Activated CD4-positive, alpha-beta T cell treated with anti-CD3 and anti-CD28 coated beads, Interleukin-2, amount 50 U/mL, for 24 hours (primary cell): Measurements from ENCODE around the gene TRIM63.

ENCODE experiments used
- DNase-seq, 2 donors: peaks; one replicate each; pipeline ENCODE4 v3.0.0-alpha.2; 2020; ENCODE audit warnings: low read depth in 1 of 2, low spot score in 1 of 2

Gene TRIM63

DNA sequence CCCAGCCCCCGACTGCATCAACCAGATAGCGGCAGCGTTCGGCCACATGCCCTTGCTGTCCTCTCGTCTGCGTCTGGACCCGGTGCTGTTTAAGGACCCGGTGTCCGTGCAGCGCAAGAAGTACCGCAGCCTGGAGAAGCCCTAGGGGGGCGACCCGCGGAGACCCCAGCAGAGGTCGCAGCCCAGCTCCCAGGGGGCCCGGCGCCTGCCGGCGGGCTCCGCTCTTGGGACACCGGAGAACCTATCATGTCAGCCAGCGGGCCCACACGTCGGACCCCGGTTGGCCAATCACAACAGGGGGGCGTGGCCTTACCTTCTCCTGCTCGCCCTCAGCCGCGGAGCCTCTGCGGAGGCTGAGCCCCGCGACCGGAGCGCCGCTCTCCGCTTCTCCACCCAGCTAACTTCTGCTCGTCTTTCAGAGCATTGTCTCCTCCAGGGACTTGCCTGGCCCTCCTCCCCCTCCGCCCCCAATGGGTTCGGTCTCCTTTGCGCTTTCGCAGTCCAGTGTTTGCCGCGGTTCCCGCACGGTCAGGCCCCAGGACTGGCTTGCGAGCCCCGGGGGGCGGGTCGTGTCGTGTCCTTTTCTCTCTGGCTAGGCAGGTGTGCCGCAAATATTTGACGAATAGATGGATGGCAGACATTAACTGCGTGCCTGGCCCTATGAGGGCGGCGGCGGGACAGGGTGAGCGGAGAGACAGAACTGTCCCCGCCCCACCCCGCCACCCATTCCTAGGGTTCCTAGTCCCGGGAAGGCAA is 32.0 kb downstream of the TRIM63 start:
- DNase-seq, result peak; percentile 74 to 89

DNA sequence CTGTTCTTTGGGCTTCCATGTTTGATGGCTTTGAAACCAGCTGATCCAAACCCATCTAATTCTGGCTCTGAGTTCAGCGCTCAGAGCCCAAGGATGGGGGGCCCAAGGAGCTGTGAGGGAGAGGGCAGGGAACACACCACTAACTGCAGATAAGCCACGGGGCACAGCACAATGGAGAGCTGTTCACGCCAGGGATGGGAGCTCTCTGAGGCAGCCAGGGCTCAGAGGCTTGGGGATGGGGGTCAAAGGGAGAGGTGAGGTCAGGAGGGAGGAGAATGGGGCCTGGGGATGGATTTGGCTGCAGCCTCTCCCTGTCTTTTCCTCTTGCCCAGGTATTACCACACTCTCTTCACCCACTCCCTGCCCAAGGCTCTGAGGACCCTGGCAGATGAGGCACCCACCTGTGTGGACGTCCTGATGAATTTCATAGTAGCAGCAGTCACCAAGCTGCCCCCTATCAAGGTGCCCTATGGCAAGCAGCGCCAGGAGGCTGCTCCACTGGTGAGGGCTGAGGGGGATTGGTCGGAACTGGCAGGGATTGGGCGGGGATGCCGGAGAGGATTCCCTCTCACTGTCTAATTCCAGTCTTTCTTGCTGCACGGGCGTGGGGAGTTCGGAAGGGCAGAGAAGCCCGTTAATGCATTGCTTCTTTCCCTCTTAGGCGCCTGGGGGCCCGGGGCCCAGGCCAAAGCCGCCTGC is 32.8 kb downstream of the TRIM63 start:
- no peak for DNase-seq

DNA sequence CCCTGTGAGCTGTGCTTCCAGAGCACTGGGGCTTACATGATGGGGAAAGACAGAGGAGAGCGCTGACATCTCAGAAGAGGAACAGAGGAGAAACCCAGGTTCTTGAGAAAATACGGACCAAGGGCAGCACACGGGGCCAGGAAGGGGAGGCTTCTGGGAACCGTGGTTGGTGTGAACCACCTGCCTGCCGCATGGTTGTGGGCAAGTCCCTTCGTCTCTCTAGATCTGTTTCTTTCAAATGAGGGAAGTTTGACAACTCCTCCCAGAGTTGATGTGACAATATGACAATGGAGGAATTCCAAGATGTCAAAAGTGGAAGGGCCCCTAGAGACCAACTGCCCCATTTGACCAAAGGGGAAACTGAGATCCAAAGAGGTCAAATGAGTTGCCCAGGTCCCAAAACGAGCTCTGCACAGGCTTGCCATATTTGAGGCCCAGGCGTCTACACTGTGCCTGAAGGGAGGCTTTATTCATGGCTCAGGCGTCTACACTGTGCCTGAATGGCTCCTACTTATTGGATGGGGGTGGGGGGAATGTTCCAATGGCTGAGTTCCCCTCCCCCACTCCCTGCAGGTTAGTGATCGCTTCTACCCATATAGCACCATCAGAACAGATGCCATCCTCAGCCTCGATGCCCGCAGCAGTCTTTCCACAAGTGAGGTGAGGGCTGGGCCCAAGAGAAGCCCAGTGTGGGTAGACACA is 34.6 kb downstream of the TRIM63 start:
- DNase-seq, result no peak

DNA sequence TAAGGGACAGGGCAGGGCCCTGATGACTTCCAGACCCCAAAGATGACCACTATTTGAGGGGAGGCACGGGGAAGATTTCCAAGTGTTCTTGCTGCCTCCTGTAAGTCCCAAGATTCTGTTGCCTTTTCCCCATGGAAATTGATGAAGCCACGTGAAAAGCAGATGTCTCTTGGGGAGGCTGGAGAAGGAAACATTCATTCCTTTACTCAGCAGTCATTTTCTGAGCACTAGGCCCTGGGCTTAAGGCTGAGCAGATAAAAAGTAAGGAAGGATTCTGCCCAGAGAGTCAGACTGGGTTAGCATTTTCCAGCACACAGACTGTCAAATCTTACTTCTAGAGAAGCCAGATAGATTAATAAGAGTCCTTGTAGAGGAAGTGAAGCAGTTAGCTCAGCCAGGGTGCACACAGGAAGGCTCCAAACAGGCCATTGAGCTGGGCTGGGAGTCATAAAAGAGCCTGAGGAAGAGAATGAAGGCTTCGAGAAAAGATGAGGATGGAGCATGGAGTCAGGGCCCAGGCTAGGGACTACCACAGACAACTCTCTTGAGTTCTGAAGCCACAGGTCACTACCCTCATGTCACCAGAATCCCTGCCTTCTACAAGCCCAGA is 35.7 kb downstream of the TRIM63 start:
- no peak for DNase-seq

DNA sequence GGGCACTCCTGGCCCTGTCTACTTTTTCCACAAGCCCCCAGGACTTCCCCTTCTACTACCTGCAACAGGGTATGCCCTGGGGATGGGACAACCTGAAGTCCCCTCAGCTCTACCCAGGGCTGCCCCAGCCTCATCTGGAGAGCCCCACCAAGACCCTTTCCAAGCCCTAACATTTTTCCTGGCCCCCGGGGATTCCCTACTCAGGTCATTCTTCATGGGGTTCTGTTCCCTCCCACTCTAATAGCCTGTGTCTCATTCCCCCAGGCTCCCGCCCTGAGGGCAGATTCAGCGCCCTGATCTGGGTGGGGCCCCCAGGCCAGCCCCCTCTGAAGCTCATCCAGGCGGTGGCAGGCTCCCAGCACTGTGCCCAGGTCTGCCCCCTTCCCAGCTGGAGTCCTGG is 36.2 kb downstream of the TRIM63 start:
- DNase-seq, result no peak

DNA sequence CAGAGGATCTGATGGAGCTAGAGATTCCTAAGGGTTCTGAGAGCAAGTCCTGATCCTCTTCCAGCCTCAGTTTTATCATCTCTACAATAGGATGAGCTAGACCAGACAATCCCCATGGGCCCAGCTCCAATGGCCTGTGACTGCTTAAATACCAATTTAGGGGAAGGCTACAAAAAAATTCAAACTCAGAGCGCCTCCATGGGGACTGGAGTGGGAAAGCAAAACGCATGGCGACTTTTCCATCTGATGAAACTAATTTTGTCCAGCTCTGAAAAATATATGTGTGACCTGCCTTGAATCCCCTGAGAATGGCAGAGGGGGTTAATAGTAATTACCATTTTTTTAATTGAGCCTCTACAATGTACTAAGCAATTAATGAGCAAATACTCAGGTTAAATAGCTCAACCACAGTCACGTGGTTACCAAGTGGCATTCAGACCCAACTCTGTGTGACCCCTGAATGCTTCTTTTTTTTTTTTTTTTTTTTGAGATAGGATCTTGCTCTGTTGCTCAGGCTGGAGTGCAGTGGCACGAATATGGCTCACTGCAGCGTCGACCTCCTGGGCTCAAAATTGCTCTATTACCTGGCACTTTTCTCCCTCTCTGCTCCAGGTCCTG is 37.5 kb downstream of the TRIM63 start:
- no peak for DNase-seq

DNA sequence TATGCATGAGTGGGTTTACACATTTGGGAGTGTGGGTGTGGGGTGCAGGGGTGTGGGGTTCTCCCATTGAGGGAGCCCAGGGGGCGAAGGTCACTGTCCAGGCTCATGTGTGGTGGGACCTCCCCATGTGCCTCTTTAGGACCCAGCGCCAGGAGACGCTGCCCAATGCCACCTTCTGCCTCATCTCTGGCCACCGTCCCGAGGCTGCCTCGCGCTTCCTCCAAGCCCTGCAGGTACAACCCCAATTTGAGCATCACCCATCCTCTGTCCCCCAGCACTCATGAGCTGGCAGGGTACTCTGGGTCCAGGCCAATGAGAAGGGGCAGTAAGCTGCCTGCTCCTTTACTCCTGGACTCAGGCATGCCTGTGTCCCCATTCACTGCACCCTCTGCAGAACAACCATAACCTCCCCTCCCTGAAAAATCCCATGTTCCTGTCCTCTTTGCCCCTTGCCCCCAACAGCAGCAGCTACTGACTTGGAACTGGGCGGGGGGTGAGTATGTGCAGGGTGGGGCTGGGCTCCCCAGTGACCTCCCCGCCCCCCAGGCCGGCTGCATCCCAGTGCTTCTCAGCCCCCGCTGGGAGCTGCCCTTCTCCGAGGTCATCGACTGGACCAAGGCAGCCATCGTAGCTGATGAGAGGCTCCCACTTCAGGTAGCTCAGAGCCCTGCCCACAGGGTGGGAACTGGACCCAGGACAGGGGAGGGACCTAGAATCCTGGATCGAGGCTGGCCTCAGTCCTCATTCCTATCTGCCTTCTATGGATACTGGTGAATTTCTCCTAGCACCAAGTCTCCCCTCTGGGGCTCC is 38.2 kb downstream of the TRIM63 start:
- DNase-seq, result no peak

DNA sequence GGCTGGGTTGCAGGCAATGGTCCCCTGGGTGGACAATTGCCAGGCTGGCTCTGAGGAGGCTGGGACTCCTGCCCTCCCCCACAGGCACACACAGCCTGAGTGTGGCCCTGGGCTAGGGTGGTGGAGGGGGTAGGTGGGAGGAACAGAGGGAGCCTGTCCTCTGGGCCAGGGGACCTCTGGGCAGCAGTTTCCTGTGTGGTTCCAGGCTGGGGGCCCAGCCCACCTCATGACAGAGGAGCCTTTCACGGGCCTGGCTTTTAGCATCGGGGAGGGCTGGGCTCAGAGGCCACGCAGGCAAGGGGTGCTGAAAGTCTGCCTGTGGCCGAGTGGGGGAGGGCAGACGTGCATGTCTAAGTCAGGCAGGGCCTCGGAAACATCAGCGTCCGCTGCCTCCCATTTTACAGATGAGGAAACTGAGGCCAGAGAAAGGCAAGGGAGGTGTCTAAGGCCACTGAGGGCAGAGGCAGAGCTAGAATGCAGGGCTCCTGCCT is 38.9 kb downstream of the TRIM63 start:
- no peak for DNase-seq

DNA sequence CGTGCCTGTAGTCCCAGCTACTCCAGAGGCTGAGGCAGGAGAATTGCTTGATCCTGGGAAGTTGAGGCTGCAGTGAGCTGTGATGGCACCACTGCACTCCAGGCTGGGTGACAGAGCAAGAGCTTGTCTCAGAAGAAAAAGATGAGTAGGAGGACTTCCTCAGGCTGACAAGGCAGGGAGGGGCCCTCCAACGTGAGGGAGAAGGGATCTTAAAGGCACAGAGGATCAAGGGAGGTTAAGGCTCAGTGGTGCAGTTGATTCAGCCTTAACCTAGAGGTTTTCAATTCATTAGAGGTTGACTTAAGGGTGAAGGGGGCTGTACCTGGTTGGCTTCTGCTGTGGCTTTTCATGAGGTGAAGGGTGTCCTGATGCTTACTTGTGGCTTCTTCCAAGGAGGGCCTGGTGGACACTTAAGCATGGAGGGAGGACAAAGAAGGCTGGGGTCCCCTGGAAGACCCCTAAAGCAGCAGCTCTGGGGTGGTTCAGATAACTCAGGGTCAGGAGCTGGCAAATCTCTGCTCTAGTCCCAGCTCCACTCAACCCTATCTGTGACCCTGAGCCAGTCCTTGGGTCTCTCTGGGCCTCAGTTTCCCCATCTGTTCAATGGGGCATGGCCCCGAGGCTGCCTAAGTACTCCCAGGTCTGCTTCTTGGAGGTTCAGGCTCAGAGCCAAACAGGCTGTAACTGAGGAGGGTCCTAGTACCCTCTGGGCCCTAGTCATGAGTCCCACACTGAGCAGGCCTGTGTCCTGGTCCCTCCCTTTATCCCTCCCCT is 39.5 kb downstream of the TRIM63 start:
- no peak for DNase-seq

DNA sequence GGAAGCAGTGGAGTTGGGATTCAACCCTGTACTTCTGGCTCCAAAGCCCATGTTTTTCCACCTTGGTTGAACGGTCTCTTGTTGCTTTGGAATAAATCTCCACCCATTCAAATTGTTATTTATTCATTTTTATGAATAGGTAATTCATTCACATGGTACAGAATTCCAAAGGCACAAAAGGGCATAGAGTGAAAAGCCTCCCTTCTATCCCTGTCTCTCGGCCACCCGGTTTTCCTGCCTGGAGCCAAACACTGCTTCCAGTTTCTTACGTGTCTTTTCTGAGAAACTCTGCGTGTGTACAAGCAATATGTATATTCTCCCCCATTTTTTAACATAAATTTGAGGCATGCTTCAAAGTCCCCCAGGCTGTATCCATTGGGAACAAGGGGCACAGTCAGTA is 41.9 kb downstream of the TRIM63 start:
- DNase-seq, result no peak

DNA sequence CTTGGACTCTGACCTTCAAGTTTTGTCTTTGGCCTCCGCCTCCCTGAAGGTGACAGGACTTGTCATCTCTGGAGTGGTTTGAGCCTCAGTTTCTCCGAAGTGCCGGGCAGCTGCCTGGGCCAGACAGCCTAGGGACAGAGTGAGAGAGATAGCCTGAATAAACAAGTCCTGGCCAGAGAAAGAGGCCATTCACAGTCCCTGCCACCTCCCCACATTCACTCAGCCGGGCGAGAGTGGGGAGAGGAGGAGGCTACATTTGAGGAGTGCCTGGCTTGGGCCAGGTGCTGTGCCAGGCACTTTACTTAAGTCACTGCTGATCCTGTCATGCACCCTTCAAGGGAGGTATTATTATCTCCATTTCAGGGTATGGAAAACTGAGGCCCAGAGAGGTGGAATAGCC is 42.4 kb downstream of the TRIM63 start:
- no peak for DNase-seq

DNA sequence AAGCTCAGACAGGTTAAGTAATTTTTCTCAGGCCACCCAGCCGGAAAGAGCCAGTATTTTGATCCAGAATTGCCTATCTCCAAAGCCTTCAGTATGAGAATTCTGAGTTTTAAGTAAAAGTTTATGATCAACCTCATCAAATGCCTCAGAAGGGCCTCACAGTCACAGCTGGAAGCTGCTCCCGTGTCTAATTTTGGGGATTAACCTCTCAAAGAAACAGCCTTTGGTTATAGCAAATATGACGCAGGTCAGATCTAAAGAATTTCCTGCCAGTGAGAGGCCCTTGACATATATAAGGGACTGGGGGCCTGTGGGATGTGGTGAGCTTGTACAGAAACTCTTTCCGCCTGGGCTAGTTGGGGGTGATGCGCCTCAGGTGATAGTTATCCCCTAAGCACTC is 43.6 kb downstream of the TRIM63 start:
- DNase-seq, result no peak

DNA sequence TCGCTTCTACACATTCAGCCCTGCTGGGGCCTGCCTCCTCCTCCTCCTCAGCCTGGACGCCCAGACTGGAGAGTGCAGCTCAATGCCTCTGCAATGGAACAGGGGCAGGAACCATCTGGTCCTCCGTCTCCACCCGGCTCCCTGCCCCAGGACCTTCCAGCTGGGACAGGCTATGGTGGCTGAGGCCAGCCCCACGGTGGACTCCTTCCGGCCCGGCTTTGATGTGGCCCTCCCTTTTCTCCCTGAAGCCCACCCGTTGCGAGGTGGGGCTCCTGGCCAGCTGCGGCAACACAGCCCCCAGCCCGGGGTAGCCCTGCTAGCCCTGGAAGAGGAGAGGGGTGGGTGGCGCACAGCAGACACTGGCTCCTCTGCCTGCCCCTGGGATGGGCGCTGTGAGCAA is 44.4 kb downstream of the TRIM63 start:
- no peak for DNase-seq

DNA sequence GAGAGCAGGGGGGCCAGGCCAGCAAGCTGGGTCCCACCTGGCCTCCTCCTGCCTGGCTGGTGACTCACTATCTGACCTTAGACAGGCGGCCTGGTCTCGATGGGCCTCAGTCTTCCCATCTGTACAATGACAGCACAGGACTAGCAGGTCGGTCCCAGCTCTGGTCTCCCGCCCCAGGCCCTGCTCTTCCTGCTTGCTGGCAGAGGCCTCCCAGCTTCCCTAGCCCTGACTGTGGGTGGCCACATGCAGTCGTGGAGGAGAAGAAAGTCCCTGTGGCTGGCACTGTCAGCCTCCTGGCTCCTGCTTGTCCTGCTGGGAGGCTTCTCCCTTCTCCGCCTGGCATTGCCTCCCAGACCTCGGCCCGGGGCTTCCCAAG is 45.0 kb downstream of the TRIM63 start:
- no peak for DNase-seq

DNA sequence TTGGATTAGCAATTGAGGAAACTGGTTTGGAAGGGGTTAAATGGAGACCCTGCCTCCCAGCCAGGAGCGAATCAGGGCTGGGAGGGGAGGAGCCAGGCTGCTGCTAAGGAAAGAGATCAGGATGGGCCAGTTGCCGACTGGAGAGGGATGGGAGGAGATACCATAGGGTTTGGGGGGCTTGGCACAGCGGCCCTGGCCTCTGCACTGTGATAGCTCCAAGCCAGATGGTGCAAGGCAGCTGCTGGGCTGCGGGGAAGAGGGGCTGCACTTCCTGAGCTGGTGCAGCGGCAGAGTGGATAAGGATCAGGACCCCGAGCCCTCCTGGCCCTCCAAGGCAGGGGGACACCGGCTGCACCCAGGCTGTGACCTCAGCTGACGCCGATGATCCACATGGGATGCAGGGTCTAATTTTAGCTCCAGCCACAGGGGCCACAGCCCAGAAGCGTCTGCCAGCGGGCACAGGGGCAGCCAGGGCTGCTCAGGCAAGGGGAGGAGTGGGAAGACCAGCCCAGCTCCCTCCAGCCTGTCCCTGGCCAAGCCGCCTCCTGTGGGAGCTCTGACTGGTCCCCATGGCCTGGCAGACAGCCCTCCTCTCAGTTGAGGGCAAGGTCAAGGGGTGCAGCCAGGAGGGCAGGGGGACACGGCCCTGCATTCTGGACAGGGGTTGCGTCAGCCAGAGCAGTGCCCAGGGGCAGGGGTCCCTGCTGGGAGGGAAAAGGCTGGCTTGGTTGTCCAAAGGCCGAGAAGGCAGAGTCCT is 45.6 kb downstream of the TRIM63 start, which contains the start of gene EXTL1:
Gene EXTL1, plus strand, starts transcription at position 129 of the 757 bp plus-strand sequence. CDS start 872 bp downstream, outside the sequence.
- no peak for DNase-seq

DNA sequence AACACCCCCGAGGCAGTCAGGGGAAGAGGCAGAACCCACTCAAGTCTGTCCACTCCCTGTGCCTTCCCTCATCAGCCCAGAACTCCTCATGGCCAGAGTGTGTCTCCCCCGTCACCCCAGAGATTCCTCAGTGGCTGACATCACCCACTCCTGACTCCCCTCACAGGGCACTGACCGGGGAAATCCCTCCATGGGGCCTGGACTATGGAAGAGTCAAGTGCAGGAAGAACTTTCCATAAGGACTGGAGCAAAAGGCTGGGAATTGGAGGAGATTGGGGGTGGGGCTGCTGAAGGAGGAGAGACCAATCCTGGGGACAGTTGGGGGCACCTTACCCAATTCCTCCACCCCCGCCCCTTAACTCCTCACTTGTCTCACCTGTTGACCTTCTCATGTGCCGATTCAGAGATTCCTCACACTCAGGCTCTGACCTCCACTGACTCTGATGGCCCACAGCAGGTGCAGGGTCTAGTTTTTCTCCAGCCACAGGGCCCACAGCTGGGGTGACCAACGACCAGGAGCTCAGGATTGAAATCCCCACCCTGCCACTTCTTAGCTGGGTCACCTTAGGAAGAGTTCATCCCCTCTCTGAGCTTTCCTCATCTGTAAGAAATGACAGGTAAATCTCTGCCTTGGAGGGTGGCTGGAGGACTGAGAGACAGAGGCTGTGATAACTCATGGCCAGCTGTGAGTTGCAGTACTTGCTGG is 46.3 kb downstream of the TRIM63 start:
- DNase-seq, result no peak

DNA sequence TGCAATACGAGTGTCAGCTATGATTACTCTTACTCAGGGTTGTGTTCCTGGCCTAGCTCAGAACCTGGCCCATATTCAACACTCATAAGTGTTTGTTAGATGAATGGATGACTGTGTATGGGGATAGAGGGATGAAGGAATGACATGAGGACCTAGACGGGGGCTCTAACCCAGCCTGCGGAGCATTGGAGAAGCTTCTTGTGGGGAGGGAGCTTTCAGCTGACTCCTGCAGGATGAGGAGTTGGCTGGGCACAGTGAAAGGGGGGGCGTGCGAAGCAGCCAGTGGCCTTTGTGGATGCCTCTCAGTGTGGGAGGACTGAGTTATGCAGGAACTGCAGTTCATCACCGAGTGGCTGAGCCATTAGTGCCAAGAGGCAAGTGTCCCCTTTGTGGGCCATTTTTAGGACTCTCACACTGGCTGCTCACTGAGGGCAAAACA is 47.1 kb downstream of the TRIM63 start:
- DNase-seq, result no peak
